ENCODE measurements around the gene AASDH.

The AASDH gene, protein sequence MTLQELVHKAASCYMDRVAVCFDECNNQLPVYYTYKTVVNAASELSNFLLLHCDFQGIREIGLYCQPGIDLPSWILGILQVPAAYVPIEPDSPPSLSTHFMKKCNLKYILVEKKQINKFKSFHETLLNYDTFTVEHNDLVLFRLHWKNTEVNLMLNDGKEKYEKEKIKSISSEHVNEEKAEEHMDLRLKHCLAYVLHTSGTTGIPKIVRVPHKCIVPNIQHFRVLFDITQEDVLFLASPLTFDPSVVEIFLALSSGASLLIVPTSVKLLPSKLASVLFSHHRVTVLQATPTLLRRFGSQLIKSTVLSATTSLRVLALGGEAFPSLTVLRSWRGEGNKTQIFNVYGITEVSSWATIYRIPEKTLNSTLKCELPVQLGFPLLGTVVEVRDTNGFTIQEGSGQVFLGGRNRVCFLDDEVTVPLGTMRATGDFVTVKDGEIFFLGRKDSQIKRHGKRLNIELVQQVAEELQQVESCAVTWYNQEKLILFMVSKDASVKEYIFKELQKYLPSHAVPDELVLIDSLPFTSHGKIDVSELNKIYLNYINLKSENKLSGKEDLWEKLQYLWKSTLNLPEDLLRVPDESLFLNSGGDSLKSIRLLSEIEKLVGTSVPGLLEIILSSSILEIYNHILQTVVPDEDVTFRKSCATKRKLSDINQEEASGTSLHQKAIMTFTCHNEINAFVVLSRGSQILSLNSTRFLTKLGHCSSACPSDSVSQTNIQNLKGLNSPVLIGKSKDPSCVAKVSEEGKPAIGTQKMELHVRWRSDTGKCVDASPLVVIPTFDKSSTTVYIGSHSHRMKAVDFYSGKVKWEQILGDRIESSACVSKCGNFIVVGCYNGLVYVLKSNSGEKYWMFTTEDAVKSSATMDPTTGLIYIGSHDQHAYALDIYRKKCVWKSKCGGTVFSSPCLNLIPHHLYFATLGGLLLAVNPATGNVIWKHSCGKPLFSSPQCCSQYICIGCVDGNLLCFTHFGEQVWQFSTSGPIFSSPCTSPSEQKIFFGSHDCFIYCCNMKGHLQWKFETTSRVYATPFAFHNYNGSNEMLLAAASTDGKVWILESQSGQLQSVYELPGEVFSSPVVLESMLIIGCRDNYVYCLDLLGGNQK

GRCh38 chr4:56387023-56388001 is at the start of gene AASDH:
AASDH (minus strand) TSS chr4:56387491; CDS start chr4:56384299, 3,192 bp downstream.
- peak; percentile 96 for DNase-seq (ENCODE audit: low spot score)

DNA sequence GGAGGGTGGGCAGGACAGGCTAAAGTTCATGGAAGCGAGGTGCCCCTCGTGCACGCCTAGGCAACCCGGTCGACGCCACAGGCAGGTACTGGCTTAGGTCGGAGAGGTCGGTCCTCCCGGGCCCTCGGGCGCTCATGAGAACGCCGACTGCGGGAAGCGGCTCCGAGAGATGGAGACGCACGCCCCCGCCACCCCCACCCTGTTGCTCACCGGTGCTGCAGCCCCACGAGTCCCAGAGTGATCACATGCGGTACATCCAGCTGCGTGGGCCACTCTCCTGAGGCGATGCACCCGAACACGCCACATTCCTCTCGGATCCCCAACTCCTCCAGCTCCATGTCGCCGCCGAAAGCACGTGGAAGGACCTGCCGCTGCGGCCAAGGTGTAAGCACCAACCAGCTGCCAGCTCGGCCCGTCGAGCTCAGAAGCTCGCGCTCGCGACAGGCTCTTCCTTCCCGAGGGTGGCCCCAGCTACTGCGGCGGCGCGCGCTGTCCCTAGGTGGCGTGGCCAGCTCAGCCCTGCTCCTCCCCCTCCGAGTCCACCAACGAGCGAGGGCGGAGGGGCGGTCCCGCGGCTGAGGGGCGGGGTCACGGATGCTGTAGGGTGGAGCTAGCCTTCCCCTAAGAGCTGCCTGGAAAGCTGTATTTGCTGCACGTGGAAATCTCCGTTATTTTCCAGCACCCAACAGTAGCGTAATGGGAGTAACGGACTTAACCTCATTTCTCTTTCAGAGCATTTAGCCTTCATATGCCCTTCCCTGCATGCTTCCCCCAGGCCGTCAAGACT is 48.0 kb upstream of the AASDH start, which contains the start of gene PPAT:
Gene PPAT, minus strand, starts transcription at position 476 of the 787 bp plus-strand sequence. Its CDS starts 138 bp downstream, at position 338.
- DNase-seq (ENCODE audit: low spot score), result peak; percentile 95

DNA sequence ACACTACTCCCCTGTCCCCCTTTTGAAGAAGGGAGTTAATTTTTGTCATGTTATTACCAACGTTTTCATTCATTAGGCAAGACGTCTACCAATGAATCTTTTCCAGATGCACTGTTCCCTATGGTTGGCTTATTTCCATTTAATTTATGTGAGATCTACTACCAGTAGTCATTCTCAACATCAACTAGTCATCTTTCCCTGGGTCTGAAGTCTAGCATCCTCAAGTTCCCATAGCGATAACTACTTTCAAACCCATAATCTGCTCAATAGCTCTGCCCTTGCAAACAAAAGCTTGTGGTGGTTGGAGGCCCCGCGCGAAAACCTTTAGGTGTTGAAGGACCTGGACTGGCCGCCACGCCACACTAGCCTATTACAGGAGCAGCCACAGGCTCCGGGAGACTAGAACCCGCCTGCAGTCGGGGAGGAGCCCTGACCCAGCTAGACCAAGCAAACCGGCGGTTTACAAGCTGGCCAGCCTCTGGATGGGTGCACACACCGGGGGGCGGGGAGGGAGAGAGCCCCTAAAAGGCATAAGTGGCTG is 47.4 kb upstream of the AASDH start:
- DNase-seq (ENCODE audit: low spot score), result peak; percentile 55

DNA sequence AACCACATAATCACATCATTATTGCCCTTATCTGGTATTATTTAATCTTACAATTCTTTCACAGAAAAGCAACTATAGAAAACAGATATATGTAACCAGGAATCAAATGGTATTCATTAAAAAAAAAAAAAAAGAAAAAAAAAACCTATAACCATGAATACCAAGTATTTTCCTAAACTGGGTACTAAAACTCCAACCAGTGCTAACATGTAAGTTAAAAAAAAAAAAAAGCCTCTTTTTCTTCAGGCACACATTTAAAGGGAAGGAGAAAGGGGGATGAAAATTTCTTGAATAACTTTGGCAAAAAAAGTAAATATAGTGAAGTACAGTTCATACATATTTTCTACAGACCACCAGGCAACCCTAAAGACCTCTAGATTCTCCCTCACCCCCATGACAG is 46.0 kb upstream of the AASDH start:
- no peak for DNase-seq (ENCODE audit: low spot score)

- no peak for DNase-seq (ENCODE audit: low spot score)
These were observed 42.9 kb upstream of the AASDH start for GRCh38 chr4:56430203-56430602.

DNA sequence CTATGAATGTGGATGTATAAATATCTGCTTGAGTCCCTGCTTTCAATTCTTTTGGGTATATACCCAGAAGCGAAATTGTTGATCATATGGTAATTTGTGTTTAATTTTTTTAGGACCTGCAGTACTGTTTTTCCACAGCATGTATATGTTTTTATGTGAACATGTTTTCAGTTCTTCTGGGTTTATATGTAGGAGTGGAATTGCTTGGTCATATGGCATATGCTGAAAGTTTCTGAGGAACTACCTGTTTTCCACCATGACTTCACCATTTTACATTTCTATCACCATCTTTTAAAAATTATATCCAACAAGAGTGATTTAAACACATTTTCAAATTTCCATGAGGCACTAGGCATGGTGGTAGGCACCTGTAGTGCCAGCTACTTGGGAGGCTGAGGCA is 39.9 kb upstream of the AASDH start:
- no peak for DNase-seq (ENCODE audit: low spot score)

GRCh38 chr4:56426273-56426672 is 39.0 kb upstream of the AASDH start:
- DNase-seq (ENCODE audit: low spot score), result no peak

DNA sequence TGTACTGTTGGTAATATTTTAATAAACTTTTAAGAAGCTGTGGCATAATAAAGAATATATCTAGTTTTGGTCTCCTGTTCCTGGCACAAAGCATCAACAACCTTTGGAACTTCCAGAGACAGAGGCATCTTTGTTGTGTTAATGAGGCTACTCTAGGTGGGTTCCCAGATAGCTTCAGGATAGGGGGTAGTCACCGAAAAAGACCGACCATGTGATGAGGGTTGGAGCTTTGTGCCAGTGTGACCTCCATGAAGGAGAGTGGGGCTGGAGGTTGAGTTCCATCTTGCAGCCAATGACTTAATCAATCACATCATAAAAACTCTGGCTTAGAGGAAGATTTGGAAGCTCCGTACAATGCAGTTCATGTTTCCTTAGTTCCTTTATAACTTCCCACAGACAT is 38.2 kb upstream of the AASDH start:
- peak; percentile 51 for DNase-seq (ENCODE audit: low spot score)

- DNase-seq (ENCODE audit: low spot score), result peak; percentile 7
These were observed 37.6 kb upstream of the AASDH start for GRCh38 chr4:56424697-56425514.

- DNase-seq (ENCODE audit: low spot score), result no peak
These were observed 36.9 kb upstream of the AASDH start for GRCh38 chr4:56424176-56424575.

- DNase-seq (ENCODE audit: low spot score), result no peak
These were observed 30.1 kb upstream of the AASDH start for GRCh38 chr4:56417396-56417795.

GRCh38 chr4:56416349-56416748 is 29.1 kb upstream of the AASDH start:
- DNase-seq (ENCODE audit: low spot score), result no peak

- no peak for DNase-seq (ENCODE audit: low spot score)
These were observed 26.9 kb upstream of the AASDH start for GRCh38 chr4:56414135-56414670.

- peak; percentile 76 for DNase-seq (ENCODE audit: low spot score)
These were observed 23.2 kb upstream of the AASDH start for GRCh38 chr4:56410247-56411062.

DNA sequence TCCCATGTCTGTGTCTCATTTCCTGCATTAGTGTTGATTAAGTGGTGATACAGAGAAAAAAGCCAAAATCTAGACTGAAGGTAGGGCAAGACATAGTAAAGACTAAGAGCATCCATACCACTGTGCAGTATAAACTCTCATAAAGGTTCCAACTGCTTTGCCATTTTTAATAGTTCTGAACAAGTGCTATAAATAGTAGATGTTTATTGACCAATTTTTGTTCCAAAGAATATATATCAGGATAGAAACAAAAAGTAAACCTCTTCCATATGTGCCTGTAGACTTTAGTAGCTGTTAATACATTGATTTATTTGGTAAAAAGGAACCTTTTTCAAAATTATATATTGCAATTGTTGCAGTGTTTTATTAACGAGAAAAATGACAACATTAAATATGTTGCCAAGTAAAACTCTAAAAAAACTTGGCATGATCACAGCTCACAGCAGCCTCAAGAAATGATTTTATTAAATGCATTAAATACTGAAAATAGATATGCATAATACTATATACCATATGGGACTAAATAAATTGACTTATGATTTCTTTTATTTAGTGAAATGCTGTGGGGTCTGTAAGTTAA is 22.3 kb upstream of the AASDH start:
- no peak for DNase-seq (ENCODE audit: low spot score)

- DNase-seq (ENCODE audit: low spot score), result no peak
These were observed 21.7 kb upstream of the AASDH start for GRCh38 chr4:56408978-56409377.

- no peak for DNase-seq (ENCODE audit: low spot score)
These were observed 18.9 kb upstream of the AASDH start for GRCh38 chr4:56406151-56406550.

DNA sequence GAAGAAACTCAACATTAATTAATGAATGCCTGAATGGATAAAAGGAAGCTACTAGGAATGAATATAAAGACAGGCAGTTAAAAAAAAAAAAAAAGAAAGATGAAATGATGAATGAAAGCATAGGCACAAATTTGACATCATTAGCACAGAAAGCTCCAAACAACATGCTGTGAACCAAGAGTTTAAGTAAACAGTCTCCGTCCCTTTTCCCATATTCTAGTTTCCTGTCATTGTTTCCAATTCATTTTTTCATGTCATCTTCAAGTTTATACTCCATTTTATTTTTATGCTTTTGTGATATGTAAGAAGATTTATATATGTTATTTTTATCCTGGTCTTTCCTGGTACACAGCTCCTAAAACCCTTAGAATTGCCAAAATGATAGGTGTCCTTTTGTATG is 17.7 kb upstream of the AASDH start:
- DNase-seq (ENCODE audit: low spot score), result no peak

Data from iPS-NIHi11 (cell line).